Brain microvascular endothelial cell (primary cell): ENCODE results near the gene SPEM3.

Experiments used
- DNase-seq: peaks from one replicate; pipeline ENCODE4 v3.0.0-alpha.2; 2020
- H3K27ac ChIP-seq: fragments of 250-450 bp; sonication (Bioruptor Pico); 2 replicates; pipeline ENCODE4 v1.5.1; 2020; ENCODE audit warnings: mild to moderate bottlenecking, moderate library complexity
- H3K27me3 ChIP-seq: fragments of 250-450 bp; sonication (Bioruptor Pico); replicated peaks from 2 replicates; pipeline ENCODE4 v1.5.1; 2020; ENCODE audit warnings: mild to moderate bottlenecking
- H3K36me3 ChIP-seq: fragments of 250-450 bp; sonication (Bioruptor Pico); replicated peaks from 2 replicates; pipeline ENCODE4 v1.5.1; 2020; ENCODE audit warnings: mild to moderate bottlenecking
- H3K4me3 ChIP-seq: 2 replicates; pipeline ENCODE4 v1.5.1; 2011; ENCODE audit warnings: low read depth, mild to moderate bottlenecking, control low read depth, low read length, moderate library complexity
- CTCF ChIP-seq: IDR thresholded peaks from 2 replicates; pipeline ENCODE4 v1.5.1; 2011; ENCODE audit warnings: low read depth, mild to moderate bottlenecking, moderate library complexity, low read length, control low read depth, inconsistent platforms; ENCODE audit errors: missing control alignments
- in situ Hi-C: cut with HindIII; loops from 2 replicates; pipeline ENCODE4 v1.10.0; 2017; ENCODE audit warnings: low sequenced_read_pairs, low pct_ligation_motif_present

SPEM3 gene

GRCh38 chr17:7423679-7424078, 5.0 kb upstream of the SPEM3 start:
- in situ Hi-C loops, result no loop called here
- no peak for TF ChIP-seq CTCF
- no peak for DNase-seq
- no peaks in the 10 kb centered on the region for H3K36me3 ChIP-seq
- H3K4me3 ChIP-seq, result no peak overlapping the region
- H3K27me3 ChIP-seq, result no peaks in the 10 kb centered on the region
- H3K27ac ChIP-seq, result no peak overlapping the region

GRCh38 chr17:7425316-7425715, 3.3 kb upstream of the SPEM3 start, which contains the start of gene SPEM2:
Gene SPEM2, plus strand, starts transcription at chr17:7425616. Its CDS starts 73 bp downstream, at chr17:7425689.
- Histone ChIP-seq H3K27ac (no peak within 1 kb of the TSS), H3K4me3 (no peak within 1 kb of the TSS), H3K27me3 (no peaks in the 10 kb centered on the region), H3K36me3 (no peaks in the 10 kb centered on the region)
- in situ Hi-C loops, result no loop called here
- no peak for DNase-seq
- TF ChIP-seq CTCF, result no peak

- H3K4me3 ChIP-seq, result no peak overlapping the region
- no peak overlapping the region for H3K27ac ChIP-seq
- in situ Hi-C loops, result no loop called here
- no peaks in the 10 kb centered on the region for H3K36me3 ChIP-seq
- TF ChIP-seq CTCF, result no peak
- no peaks in the 10 kb centered on the region for H3K27me3 ChIP-seq
- DNase-seq, result no peak
These were observed 2.9 kb upstream of the SPEM3 start for GRCh38 chr17:7425756-7426155.

GRCh38 chr17:7426203-7426863, 2.3 kb upstream of the SPEM3 start:
- TF ChIP-seq CTCF, result no peak
- Histone ChIP-seq H3K27ac (no peak overlapping the region), H3K4me3 (no peak overlapping the region), H3K27me3 (no peaks in the 10 kb centered on the region), H3K36me3 (no peaks in the 10 kb centered on the region)
- in situ Hi-C loops, result no loop called here
- DNase-seq, result no peak

GRCh38 chr17:7426896-7427489, 1.7 kb upstream of the SPEM3 start:
- no peaks in the 10 kb centered on the region for H3K27me3 ChIP-seq
- no peak overlapping the region for H3K4me3 ChIP-seq
- no peak for TF ChIP-seq CTCF
- H3K36me3 ChIP-seq, result no peaks in the 10 kb centered on the region
- no peak overlapping the region for H3K27ac ChIP-seq
- no peak for DNase-seq
- in situ Hi-C loops, result no loop called here

GRCh38 chr17:7427549-7427948, 1.1 kb upstream of the SPEM3 start:
- Histone ChIP-seq H3K36me3 (no peaks in the 10 kb centered on the region), H3K27ac (no peak overlapping the region), H3K27me3 (no peaks in the 10 kb centered on the region), H3K4me3 (no peak overlapping the region)
- TF ChIP-seq CTCF, result no peak
- in situ Hi-C loops, result no loop called here
- DNase-seq, result no peak
